IPS-18a (cell line): ENCODE measurements around the gene LIPN.

Experiments
- H3K27ac ChIP-seq: one replicate; pipeline ENCODE4 v1.5.1; 2013; ENCODE audit warnings: low read length
- H3K27me3 ChIP-seq: one replicate; pipeline ENCODE4 v1.6.1; 2013; ENCODE audit warnings: mild to moderate bottlenecking, low read length; ENCODE audit not compliant: control insufficient read depth, insufficient read depth
- H3K36me3 ChIP-seq: one replicate; pipeline ENCODE4 v1.6.1; 2013; ENCODE audit warnings: low read depth, low read length; ENCODE audit not compliant: control insufficient read depth
- H3K4me1 ChIP-seq: one replicate; pipeline ENCODE4 v1.6.1; 2013; ENCODE audit warnings: low read depth, low read length; ENCODE audit not compliant: control insufficient read depth
- H3K4me3 ChIP-seq: one replicate; pipeline ENCODE4 v1.5.1; 2013; ENCODE audit warnings: low read length
- H3K9ac ChIP-seq: one replicate; pipeline ENCODE4 v1.6.1; 2013; ENCODE audit warnings: mild to moderate bottlenecking, low read length, moderate library complexity
- H3K9me3 ChIP-seq: one replicate; pipeline ENCODE4 v1.6.1; 2013; ENCODE audit warnings: low read depth, low read length; ENCODE audit not compliant: control insufficient read depth

Gene LIPN

DNA sequence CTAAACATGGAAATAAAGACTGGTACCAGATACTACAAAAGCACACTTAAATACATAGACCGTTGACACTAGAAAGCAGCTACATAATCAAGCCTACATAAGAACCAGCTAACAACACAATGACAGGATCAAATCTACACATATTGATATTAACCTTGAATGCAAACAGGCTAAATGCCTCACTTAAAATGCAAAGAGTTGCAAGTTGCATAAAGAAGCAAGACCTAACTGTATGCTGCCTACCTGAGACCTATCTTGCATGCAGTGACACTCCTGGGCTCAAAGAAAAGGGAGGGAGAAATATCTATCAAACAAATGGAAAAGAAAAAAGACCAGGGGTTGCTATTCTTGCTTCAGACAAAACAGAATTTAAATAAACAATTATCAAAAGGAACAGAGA is 14.2 kb upstream of the LIPN start:
- no peaks in the 10 kb centered on the region for H3K36me3 ChIP-seq
- no peaks in the 10 kb centered on the region for H3K4me1 ChIP-seq
- no peak overlapping the region for H3K9ac ChIP-seq
- H3K4me3 ChIP-seq: no peak overlapping the region
- H3K27me3 ChIP-seq: no peaks in the 10 kb centered on the region
- no peak overlapping the region for H3K27ac ChIP-seq
- no peaks in the 10 kb centered on the region for H3K9me3 ChIP-seq

DNA sequence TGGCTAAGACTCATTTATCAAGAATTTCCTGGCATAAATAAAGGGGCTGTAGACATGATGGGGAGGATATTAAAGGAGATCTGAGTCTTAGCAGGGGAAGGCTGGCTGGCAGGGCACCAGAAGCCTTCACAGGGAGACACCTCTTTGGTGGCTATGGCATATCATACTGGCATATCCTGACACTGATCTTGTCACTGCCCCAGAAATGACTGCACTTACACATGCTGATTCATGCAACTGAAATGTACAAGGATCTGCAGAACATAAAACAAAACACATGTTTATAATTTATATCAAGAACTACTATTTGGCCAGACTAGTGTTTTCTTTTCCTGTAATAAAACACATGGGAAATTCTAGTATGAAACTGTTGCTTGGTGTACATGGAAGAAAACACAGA is 5.5 kb upstream of the LIPN start:
- Histone ChIP-seq H3K27ac (no peak overlapping the region), H3K4me1 (peaks cover 5% of the 10 kb centered on the region)

DNA sequence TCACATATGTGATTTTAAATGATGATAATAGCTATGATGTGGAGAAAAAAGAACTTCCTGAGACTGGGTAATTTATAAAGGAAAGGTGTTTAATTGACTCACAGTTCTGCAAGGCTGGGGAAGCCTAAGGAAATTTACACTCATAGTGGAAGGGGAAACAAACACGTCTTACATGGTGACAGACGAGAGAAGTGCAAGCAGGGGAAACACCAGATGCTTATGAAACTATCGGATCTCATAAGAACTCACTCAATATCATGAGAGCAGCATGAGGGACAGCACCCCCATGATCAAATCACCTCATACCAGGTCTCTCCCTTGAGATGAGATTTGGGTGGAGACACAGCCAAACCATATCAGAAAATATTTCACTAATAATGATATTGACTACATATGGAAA is 4.1 kb upstream of the LIPN start:
- no peak overlapping the region for H3K9ac ChIP-seq
- H3K4me3 ChIP-seq: no peak overlapping the region
- no peaks in the 10 kb centered on the region for H3K9me3 ChIP-seq

More for the DNA sequence above, 5.5 kb upstream of the LIPN start:
- Histone ChIP-seq H3K27me3 (no peaks in the 10 kb centered on the region), H3K4me3 (no peak overlapping the region), H3K9ac (no peak overlapping the region), H3K36me3 (no peaks in the 10 kb centered on the region), H3K9me3 (no peaks in the 10 kb centered on the region)

DNA sequence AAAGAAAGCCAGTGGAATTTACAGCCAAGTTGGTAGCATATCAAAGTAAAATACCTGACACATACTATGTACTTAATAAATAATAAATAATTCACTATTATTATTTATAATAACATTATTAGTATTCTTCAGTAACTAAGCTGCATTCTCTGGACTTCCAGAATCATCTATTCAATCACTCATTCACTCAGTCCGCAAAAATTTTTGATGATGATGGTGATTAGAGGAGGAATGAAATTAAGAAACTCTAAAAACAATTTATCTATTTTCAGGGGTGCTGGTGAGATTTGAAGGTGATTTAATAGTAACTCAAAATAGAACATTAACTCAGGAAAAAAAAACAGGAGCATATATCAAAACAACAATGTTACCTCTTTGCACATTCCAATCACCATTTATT is 3.2 kb upstream of the LIPN start:
- H3K27ac ChIP-seq: no peak overlapping the region
- H3K27me3 ChIP-seq: no peaks in the 10 kb centered on the region
- H3K9ac ChIP-seq: no peak overlapping the region
- H3K9me3 ChIP-seq: no peaks in the 10 kb centered on the region
- H3K36me3 ChIP-seq: no peaks in the 10 kb centered on the region
- peaks cover 5% of the 10 kb centered on the region for H3K4me1 ChIP-seq
- H3K4me3 ChIP-seq: no peak overlapping the region

More for the DNA sequence above, 4.1 kb upstream of the LIPN start:
- Histone ChIP-seq H3K36me3 (no peaks in the 10 kb centered on the region), H3K4me1 (peaks cover 5% of the 10 kb centered on the region), H3K27me3 (no peaks in the 10 kb centered on the region), H3K27ac (no peak overlapping the region)

DNA sequence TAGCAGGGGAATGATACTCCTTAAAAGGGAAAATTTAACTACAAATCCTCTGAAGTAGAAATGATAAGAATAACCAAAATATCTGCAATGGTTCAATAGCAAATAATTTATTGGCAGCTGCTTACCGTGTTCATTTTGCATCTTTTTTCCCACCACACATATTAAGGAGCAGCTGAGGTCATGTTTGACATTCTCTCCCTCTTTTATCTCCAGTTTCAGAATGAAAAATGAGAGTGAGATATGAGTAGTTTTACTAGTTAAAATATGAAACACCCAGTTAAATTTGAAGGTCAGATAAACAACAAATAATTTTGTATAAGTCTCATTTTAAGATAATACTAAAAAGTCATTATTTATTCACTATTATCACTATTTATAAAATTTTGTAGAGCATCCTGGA is 3.1 kb downstream of the LIPN start:
- H3K4me1 ChIP-seq: peaks cover 3% of the 10 kb centered on the region
- H3K4me3 ChIP-seq: no peak overlapping the region
- no peaks in the 10 kb centered on the region for H3K36me3 ChIP-seq
- no peaks in the 10 kb centered on the region for H3K9me3 ChIP-seq
- no peaks in the 10 kb centered on the region for H3K27me3 ChIP-seq
- H3K9ac ChIP-seq: no peak overlapping the region
- no peak overlapping the region for H3K27ac ChIP-seq

DNA sequence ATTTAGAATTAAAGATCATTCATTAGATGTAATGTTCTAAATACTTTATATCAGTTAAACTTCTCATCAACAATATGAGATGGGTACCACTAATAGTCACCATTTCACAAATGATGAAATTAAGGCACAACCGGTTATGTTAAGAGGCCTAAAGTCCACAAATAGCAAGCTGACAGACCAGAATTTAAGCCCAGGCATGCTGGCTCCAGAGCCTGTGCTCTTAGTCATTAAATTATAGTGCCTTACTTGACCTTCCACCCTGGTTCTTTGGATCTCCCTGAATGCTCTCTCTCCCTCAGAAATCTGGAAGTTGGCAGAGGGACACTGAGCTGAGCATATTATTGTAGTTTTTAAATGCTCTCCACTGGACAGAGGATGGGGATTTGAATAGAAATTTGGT is 3.6 kb downstream of the LIPN start:
- H3K27me3 ChIP-seq: no peaks in the 10 kb centered on the region
- H3K4me1 ChIP-seq: peaks cover 9% of the 10 kb centered on the region
- no peak overlapping the region for H3K4me3 ChIP-seq
- no peak overlapping the region for H3K27ac ChIP-seq
- no peaks in the 10 kb centered on the region for H3K36me3 ChIP-seq
- H3K9ac ChIP-seq: no peak overlapping the region
- no peaks in the 10 kb centered on the region for H3K9me3 ChIP-seq

DNA sequence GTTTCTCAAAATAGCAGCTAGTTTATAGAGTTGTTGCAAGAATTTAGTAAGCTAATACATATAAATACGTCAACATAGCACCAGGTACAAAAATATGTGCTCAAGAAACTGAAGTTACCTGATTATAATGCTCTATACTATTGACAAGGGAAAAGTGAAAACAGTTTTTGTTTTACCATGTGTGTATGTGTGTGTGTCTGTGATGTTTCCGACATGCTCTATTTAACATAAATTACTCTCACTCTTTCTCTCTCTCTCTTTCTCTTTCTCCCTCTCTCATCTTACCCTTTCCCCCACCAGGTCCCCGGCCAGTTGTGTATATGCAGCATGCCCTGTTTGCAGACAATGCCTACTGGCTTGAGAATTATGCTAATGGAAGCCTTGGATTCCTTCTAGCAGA is 4.3 kb downstream of the LIPN start:
- H3K36me3 ChIP-seq: no peaks in the 10 kb centered on the region
- no peaks in the 10 kb centered on the region for H3K9me3 ChIP-seq
- H3K9ac ChIP-seq: no peak overlapping the region
- peaks cover 11% of the 10 kb centered on the region for H3K4me1 ChIP-seq
- no peak overlapping the region for H3K4me3 ChIP-seq
- H3K27me3 ChIP-seq: no peaks in the 10 kb centered on the region
- no peak overlapping the region for H3K27ac ChIP-seq

DNA sequence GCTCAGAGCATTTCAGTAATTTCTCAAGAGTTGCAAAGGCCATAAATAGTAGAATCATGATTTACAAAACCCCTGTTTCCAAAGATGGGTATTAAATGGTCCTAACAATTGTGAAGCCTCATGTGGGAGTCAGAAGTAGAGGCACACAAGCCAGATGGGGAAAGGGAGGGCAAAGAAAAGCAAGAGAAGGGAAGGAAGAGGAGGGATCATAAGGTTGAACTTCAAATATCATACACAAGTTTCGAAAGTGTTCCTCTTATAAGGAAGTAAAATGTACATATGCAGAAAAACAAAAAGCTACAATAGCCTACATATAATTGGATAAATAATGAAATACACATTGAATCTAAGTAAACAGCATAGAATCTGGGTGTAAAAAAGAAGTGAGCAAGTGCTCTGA is 6.0 kb downstream of the LIPN start:
- Histone ChIP-seq H3K27ac (no peak overlapping the region), H3K27me3 (no peaks in the 10 kb centered on the region), H3K4me3 (no peak overlapping the region), H3K4me1 (peaks cover 11% of the 10 kb centered on the region), H3K9ac (no peak overlapping the region), H3K9me3 (no peaks in the 10 kb centered on the region), H3K36me3 (no peaks in the 10 kb centered on the region)

DNA sequence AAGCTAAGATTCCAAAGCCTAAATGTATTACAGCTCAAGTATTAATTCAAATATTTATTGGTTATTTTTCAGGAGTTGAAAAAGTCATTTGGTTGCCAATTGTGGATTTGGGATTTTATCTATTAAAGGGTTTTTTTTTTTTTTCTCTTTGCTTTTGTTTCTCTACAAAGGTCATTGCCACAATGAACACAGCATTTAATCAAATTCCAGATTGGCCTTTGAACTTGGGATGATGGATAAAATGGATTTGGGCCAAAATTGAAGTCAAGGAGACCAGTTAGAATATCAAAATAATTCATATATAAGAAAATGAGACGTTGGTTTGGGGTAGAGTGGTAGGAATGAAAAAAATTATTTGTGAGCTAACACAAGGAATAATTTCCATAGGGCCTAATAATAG is 9.6 kb downstream of the LIPN start:
- H3K4me3 ChIP-seq: no peak overlapping the region
- no peak overlapping the region for H3K27ac ChIP-seq
- no peaks in the 10 kb centered on the region for H3K27me3 ChIP-seq
- peaks cover 11% of the 10 kb centered on the region for H3K4me1 ChIP-seq
- H3K9me3 ChIP-seq: no peaks in the 10 kb centered on the region
- H3K36me3 ChIP-seq: no peaks in the 10 kb centered on the region
- H3K9ac ChIP-seq: no peak overlapping the region

DNA sequence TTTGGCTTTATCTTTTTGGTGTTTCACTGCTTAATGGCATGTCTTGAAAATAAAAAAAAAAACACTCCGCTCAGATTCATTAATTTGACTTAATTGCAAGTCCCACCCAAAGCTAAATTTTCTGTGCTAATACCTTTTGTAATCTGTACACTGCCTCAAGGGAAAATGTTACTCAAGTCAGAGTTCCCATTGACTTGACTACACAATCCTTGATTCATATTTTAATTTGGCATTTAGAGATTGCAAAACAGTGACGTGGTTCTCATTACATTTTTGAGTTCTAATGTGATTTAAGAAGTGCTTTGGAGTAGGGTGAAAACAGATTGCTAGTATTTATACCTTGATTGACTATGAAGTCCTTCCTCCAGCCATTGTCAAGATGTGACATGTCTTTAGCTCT is 21.4 kb downstream of the LIPN start:
- Histone ChIP-seq H3K4me1 (no peaks in the 10 kb centered on the region), H3K9ac (no peak overlapping the region), H3K36me3 (no peaks in the 10 kb centered on the region)

DNA sequence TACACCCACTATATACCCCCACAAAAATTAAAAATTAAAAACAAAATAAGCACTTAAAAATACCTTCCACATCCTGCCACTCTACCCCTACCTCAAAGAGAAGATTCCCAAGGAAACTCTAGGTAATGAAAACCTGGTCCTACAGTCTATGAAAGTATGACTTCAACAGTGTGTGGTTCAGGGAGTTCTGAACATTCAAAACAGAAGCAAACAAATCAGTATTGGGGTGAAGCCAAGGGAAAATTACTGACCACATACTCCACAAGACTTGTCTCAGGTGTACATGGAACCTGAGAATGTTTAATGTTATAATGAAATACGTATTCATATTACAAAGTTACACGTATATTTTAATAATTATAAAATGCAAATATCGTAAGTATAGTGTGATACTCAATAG is 22.4 kb downstream of the LIPN start:
- H3K4me3 ChIP-seq: no peak overlapping the region
- no peaks in the 10 kb centered on the region for H3K9me3 ChIP-seq
- H3K4me1 ChIP-seq: no peaks in the 10 kb centered on the region
- no peak overlapping the region for H3K27ac ChIP-seq
- no peak overlapping the region for H3K9ac ChIP-seq
- H3K36me3 ChIP-seq: no peaks in the 10 kb centered on the region
- no peaks in the 10 kb centered on the region for H3K27me3 ChIP-seq

More for the DNA sequence above, 21.4 kb downstream of the LIPN start:
- no peaks in the 10 kb centered on the region for H3K27me3 ChIP-seq
- H3K27ac ChIP-seq: no peak overlapping the region
- H3K4me3 ChIP-seq: no peak overlapping the region
- H3K9me3 ChIP-seq: no peaks in the 10 kb centered on the region

DNA sequence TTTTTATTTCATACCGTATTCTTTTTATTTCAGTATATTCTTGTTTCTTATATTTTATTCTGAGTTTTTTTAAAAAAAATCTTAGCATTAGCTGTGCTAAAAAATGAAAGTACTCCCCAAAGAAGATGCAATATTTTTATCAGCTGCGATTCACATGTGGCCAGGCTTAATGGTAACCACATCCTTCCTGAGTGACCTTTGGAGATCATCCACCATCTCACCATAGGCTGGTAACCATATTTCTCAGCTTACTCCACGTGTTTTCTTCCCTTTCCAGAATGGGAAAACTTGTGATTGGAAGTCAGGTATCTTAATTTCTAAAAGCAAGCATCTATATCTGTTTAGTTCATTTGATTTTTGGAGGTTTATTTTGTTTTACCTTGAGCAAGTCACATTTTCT is 23.9 kb downstream of the LIPN start:
- Histone ChIP-seq H3K4me1 (no peaks in the 10 kb centered on the region), H3K27ac (no peak overlapping the region), H3K9ac (no peak overlapping the region), H3K4me3 (no peak overlapping the region), H3K9me3 (no peaks in the 10 kb centered on the region), H3K27me3 (no peaks in the 10 kb centered on the region), H3K36me3 (no peaks in the 10 kb centered on the region)
